Right atrium auricular region (tissue), 2 donors: ENCODE results near the gene GPR55. TPM values are rescaled to one million over a fixed set of nuclear protein-coding genes. Genes with fewer than 3 reads are reported as not detected.

Experiments used
- DNase-seq: peaks from one replicate; pipeline ENCODE4 v3.0.0-alpha.2; 2019; ENCODE audit warnings: low spot score
- H3K27ac ChIP-seq, 2 donors: fragments of 200-600 bp; sonication (generic); 1 replicate in 1 of 2; 2 replicates in 1 of 2; pipeline ENCODE4 v1.5.1; 2016 to 2019
- H3K27me3 ChIP-seq, 2 donors: fragments of 200-600 bp; sonication (generic); one replicate each; pipeline versions ENCODE4 v1.5.1 to v1.6.0; 2017 to 2019
- H3K36me3 ChIP-seq: fragments of 200-600 bp; sonication (generic); one replicate; pipeline ENCODE4 v1.5.1; 2016
- H3K4me1 ChIP-seq, 2 donors: fragments of 200-600 bp; sonication (generic); one replicate each; pipeline versions ENCODE4 v1.5.1 to v1.6.0; 2017 to 2019
- H3K4me3 ChIP-seq, 2 donors: fragments of 200-600 bp; sonication (generic); 1 replicate in 1 of 2; 2 replicates in 1 of 2; pipeline ENCODE4 v1.5.1; 2017 to 2019; ENCODE audit warnings: mild to moderate bottlenecking in 1 of 2, moderate library complexity in 1 of 2
- H3K9me3 ChIP-seq, 2 donors: fragments of 200-600 bp; sonication (generic); one replicate each; pipeline ENCODE4 v1.5.1; 2019
- total RNA-seq, 2 donors: library from RNA; depleted of rRNA; stranded (reverse); fragments of >200 nt; gene quantifications; one replicate each; pipeline ENCODE4 v1.1.0, GENCODE V29; 2016
- TF ChIP-seq, protein P1 (sequence below), 2 donors: fragments of 200-600 bp; sonication (generic); IDR thresholded peaks; one replicate each; pipeline ENCODE4 v1.5.1; 2019; ENCODE audit warnings: antibody characterized with exemption in 2 of 2

GPR55 gene
- total RNA-seq, 2 donors from 2014 or later: not detected

DNA sequence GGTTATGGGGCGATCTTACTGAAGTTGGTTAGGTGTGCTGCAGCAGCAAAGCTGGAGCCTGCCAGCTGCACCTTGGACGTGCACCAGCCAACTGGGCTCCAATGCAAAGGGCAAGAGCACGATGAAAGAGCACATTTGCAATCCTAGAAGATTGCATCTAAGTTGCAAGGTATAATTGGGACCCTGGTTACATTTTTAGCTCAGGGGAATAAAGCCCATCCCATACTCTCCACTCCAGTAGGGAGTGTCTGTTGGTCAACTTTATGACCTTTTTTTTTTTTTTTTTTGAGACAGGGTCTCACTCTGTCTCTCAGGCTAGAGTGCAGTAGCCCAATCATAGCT lies 22.2 kb upstream of the GPR55 start:
- no peak overlapping the region for H3K4me3 ChIP-seq
- H3K4me1 ChIP-seq: no peaks in the 10 kb centered on the region
- H3K36me3 ChIP-seq: no peaks in the 10 kb centered on the region
- DNase-seq: no peak
- TF ChIP-seq, protein P1, sequence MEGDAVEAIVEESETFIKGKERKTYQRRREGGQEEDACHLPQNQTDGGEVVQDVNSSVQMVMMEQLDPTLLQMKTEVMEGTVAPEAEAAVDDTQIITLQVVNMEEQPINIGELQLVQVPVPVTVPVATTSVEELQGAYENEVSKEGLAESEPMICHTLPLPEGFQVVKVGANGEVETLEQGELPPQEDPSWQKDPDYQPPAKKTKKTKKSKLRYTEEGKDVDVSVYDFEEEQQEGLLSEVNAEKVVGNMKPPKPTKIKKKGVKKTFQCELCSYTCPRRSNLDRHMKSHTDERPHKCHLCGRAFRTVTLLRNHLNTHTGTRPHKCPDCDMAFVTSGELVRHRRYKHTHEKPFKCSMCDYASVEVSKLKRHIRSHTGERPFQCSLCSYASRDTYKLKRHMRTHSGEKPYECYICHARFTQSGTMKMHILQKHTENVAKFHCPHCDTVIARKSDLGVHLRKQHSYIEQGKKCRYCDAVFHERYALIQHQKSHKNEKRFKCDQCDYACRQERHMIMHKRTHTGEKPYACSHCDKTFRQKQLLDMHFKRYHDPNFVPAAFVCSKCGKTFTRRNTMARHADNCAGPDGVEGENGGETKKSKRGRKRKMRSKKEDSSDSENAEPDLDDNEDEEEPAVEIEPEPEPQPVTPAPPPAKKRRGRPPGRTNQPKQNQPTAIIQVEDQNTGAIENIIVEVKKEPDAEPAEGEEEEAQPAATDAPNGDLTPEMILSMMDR (IDR thresholded peaks at IDR 0.05): no peak
- no peak overlapping the region for H3K27ac ChIP-seq
- no peaks in the 10 kb centered on the region for H3K9me3 ChIP-seq
- no peaks in the 10 kb centered on the region for H3K27me3 ChIP-seq

DNA sequence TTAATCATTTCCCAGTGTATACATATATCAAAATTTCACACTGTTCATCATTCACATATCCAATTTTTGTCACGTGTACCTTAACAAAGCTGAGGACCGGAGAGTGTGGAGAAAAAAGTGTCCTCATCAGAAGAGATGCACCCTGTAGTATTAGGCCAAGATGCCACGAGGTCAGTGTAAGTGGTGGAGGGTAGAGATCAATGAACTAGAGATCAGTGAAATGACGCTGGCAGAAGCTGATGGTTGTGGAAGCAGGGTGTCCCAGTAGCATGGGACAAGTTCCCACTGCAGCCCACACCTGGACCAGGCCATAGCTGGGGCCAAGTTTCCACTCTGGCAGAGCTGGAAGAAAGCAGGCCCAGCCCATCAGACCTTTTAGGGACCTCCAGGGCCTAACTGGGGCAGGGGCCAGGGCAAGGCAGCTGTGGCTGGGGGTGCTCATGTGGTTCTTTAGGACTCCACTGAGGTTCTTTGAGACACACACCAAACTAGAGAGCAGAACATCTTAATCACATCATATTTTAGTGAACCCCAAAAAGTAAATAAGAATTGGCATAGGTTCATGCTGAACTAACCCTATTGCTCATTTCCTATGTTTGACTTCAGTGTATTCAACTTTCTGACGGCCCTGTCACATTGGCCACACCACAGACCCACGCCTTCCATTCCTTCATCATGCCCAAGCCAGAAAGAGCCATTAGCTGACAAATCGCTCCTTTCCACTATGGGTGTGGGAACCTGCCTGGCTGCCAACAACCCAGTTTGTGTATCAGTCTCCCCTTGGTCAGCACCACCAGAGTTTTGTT lies 21.6 kb upstream of the GPR55 start:
- DNase-seq: no peak
- H3K4me3 ChIP-seq: no peak overlapping the region
- no peaks in the 10 kb centered on the region for H3K27me3 ChIP-seq
- no peaks in the 10 kb centered on the region for H3K36me3 ChIP-seq
- TF ChIP-seq, protein P1 (IDR thresholded peaks at IDR 0.05): no peak
- H3K9me3 ChIP-seq: no peaks in the 10 kb centered on the region
- no peak overlapping the region for H3K27ac ChIP-seq
- H3K4me1 ChIP-seq: no peaks in the 10 kb centered on the region

DNA sequence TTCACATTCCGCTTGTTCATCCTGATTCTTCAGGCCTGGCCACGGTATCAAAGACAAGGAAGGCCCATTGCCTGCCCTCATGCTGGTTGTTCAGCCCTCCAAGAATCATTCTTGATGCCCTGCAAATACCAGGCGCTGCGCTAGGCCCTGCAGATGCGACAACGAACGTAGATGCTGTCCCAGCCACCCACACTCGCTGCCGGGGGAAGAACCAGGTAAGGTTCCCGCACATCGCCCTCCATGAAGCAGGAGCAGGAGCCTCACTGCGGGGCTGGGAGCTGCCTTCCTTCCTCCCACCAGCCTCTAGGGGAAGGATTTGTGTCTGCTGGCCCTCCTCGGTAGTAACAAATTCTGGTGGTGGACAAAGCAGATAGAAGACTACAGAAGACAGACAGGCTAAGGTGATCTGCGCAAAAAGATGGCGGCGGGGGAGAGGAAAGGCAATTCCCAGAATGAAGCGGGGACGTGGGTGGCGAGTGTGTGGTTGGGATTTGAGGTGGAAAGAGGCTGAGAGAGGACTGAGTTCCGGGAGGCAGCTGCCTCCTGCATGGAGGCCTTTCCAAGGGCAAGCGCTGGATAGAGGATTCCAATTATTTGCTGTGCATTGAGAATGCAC lies 19.8 kb upstream of the GPR55 start:
- TF ChIP-seq, protein P1 (IDR thresholded peaks at IDR 0.05): no peak
- Histone ChIP-seq H3K4me3 (no peak overlapping the region), H3K27ac (no peak overlapping the region), H3K4me1 (no peaks in the 10 kb centered on the region), H3K27me3 (no peaks in the 10 kb centered on the region), H3K36me3 (no peaks in the 10 kb centered on the region), H3K9me3 (no peaks in the 10 kb centered on the region)
- no peak for DNase-seq

DNA sequence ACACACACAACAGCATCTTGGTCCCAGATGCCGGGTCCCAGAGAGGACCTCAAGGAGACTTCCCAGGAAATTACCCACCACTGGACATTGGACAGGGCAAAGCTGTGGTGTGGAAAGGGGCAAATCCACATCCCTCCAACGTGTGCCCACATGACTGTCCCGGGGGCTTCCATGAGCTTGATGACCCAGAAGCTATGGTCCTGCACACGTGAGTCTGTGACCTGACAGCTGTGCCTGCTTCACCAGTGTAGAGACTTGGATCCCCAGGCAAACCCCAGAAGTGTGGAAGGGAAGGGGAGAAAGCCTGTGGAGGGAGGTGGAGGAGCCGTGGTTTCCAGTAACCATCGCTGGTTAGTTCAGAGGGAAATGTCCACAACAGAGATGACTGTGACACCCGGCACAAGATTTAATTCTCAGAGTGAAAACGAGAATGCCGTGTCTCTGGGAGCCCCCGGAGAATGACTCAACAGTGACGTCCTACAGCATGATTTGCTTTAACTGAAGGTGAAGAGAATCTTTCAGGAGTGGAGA lies 19.1 kb upstream of the GPR55 start:
- H3K27ac ChIP-seq: no peak overlapping the region
- H3K9me3 ChIP-seq: no peaks in the 10 kb centered on the region
- H3K36me3 ChIP-seq: no peaks in the 10 kb centered on the region
- H3K4me1 ChIP-seq: no peaks in the 10 kb centered on the region
- TF ChIP-seq, protein P1 (IDR thresholded peaks at IDR 0.05): no peak
- no peaks in the 10 kb centered on the region for H3K27me3 ChIP-seq
- DNase-seq: no peak
- H3K4me3 ChIP-seq: no peak overlapping the region

DNA sequence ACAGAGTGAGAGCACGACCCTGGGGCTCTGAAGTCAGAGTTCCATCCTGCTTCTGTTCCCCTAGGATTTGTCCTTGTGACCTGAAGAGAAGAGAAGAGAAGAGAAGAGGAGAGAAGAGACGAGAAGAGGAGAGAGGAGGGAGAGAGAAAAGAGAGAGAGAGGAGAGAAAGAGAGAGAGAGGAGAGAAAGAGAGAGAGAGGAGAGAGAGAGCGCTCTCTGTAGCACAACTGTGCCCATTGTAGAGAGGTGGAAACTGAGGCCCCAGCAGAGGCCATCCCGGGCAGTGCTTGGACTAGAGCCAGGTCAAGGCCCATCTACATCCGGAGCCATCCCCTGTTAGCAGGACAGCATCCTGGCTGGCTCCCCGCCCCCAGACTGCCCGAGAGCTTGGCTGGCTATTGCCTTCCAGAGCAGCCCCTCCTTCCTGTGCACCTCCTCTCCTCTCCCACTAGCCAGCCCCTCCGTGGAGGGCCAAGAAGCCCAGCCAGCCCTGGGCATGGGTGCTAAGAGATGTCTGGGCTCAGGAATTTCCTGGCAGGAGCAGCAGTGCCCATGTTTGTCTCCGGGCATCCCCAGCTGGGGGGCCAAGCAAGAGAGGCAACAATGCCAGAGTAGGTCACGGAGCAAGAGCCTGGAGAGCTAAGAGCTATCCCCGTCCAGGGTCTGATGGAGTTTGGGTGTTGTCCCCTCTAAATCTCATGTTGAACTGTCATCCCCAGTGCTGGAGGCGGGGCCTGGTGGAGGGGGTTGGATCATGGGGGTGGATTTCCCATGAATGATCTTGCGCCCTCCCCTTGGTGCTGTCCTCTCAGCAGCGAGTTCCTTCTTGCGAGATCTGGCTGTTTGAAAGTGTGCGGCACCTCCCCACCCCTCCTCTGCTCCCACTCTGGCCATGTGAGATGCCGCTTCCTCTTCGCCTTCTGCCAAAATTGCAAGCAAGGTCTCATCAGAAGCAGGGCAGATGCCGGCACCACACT lies 18.2 kb upstream of the GPR55 start:
- H3K27me3 ChIP-seq: no peaks in the 10 kb centered on the region
- H3K4me3 ChIP-seq: no peak overlapping the region
- no peak overlapping the region for H3K27ac ChIP-seq
- H3K36me3 ChIP-seq: no peaks in the 10 kb centered on the region
- H3K9me3 ChIP-seq: no peaks in the 10 kb centered on the region
- DNase-seq: no peak
- H3K4me1 ChIP-seq: no peaks in the 10 kb centered on the region
- TF ChIP-seq, protein P1 (IDR thresholded peaks at IDR 0.05): no peak
